Kidney (tissue), 14 donors: ENCODE measurements around the gene SPINK7. TPM values are rescaled to one million over a fixed set of nuclear protein-coding genes. Genes with fewer than 3 reads are reported as not detected.

Source experiments
- DNase-seq, 5 donors: peaks; one replicate each; pipeline ENCODE4 v3.0.0-alpha.2; 2013 to 2020
- FAIRE-seq: peaks from 2 replicates; lab custom pipeline; 2012; peaks lifted over from hg19 to GRCh38; lab: Jason Lieb, UNC
- H3K27ac ChIP-seq, 2 donors: one replicate each; pipeline ENCODE4 v1.7.0; 2013; ENCODE audit warnings: low read depth in 2 of 2, low read length in 2 of 2, inconsistent platforms in 1 of 2
- H3K27me3 ChIP-seq: one replicate; pipeline ENCODE4 v1.7.1; 2013; ENCODE audit warnings: low read length, inconsistent platforms; ENCODE audit not compliant: control insufficient read depth, insufficient read depth
- H3K36me3 ChIP-seq, 3 donors: one replicate each; pipeline versions ENCODE4 v1.7.0 to v1.7.1; 2013; ENCODE audit warnings: low read length in 3 of 3, control low read depth in 1 of 3, inconsistent platforms in 1 of 3; ENCODE audit not compliant: insufficient read depth in 3 of 3, control insufficient read depth in 2 of 3
- H3K4me1 ChIP-seq, 3 donors: one replicate each; pipeline versions ENCODE4 v1.7.0 to v1.7.1; 2013; ENCODE audit warnings: low read length in 3 of 3, inconsistent platforms in 1 of 3, low read depth in 1 of 3; ENCODE audit not compliant: control insufficient read depth in 2 of 3, insufficient read depth in 2 of 3
- H3K4me3 ChIP-seq, 3 donors: one replicate each; pipeline versions ENCODE4 v1.7.0 to v1.8.1; 2013; ENCODE audit warnings: low read length in 3 of 3, control low read depth in 1 of 3, inconsistent platforms in 1 of 3
- H3K9ac ChIP-seq, 3 donors: one replicate each; pipeline versions ENCODE4 v1.7.0 to v1.7.1; 2013; ENCODE audit warnings: low read length in 3 of 3, control low read depth in 1 of 3, inconsistent platforms in 1 of 3
- H3K9me3 ChIP-seq, 3 donors: one replicate each; pipeline versions ENCODE4 v1.7.0 to v1.7.1; 2013; ENCODE audit warnings: low read length in 3 of 3, control low read depth in 1 of 3, inconsistent platforms in 1 of 3; ENCODE audit not compliant: control insufficient read depth in 2 of 3, insufficient read depth in 1 of 3
- CTCF ChIP-seq: IDR thresholded peaks from 3 replicates; pipeline ENCODE4 v1.5.1; 2012; ENCODE audit warnings: mild to moderate bottlenecking, moderate library complexity, borderline replicate concordance; ENCODE audit not compliant: insufficient read depth; ENCODE audit errors: extremely low read depth
- intact Hi-C: fragments of 100-400 bp; cut with DNase I; formaldehyde crosslinking; loops from one replicate; pipeline ENCODE4 v1.11.1; 2022
- polyA plus RNA-seq: library from polyadenylated mRNA; stranded (reverse); fragments of 350-450 nt; fragmentation: Illumina TruSeq; extraction: RNeasy Lipid Tissue Mini Kit (QIAGEN cat#74804); gene quantifications from one replicate; pipeline ENCODE4 v1.2.3, GENCODE V29; 2014; ENCODE audit warnings: low read depth, low replicate concordance; ENCODE audit not compliant: insufficient read depth
- total RNA-seq: library from RNA; stranded (reverse); fragmentation: NEBNext Ultra II Directional; extraction: Animal tissue kit (Norgen Biotek cat#: 25700); gene quantifications from one replicate; pipeline ENCODE4 v1.2.1, GENCODE V29; 2021
- donor health status: control.
- donor health status: control.
- donor health status: control.
- donor health status: control.
- donor health status: control.
- donor health status: DM: yes; HTN: yes; CAD: no.
- donor health status: Normal renal cell carcinoma (clear cell type).

SPINK7 gene
- total and polyA plus RNA-seq, 2 donors from 2014 or later, result 1.8 TPM; not detected in 1

- DNase-seq (no peak), FAIRE-seq (no peak)
- TF ChIP-seq CTCF, result no peak
- no peak overlapping the region for H3K9ac ChIP-seq
- no peak overlapping the region for H3K4me3 ChIP-seq
- no peak overlapping the region for H3K27ac ChIP-seq
- H3K27me3 ChIP-seq, result no peaks in the 10 kb centered on the region
- H3K9me3 ChIP-seq, result no peaks in the 10 kb centered on the region
- H3K4me1 ChIP-seq, result no peaks in the 10 kb centered on the region
- intact Hi-C loops, result no loop called here
- H3K36me3 ChIP-seq, result no peaks in the 10 kb centered on the region
Observed at GRCh38 chr5:148364343-148364742, 52.1 kb downstream of the SPINK7 start.

Other genes with a start within 250 kb of the SPINK7 start
- gene SPINK5, start 248.4 kb upstream of the SPINK7 start, total RNA-seq, result 0.91 TPM
- gene SPINK5, start 248.4 kb upstream of the SPINK7 start, polyA plus RNA-seq, result 0.32 TPM
- gene SPINK14, start 143.9 kb upstream of the SPINK7 start, total RNA-seq, result not detected
- gene SPINK14, start 143.9 kb upstream of the SPINK7 start, polyA plus RNA-seq, result not detected
- not detected for gene SPINK6, start 109.4 kb upstream of the SPINK7 start, total RNA-seq
- gene SPINK6, start 109.4 kb upstream of the SPINK7 start, polyA plus RNA-seq, result not detected
- not detected for gene MARCOL, start 73.9 kb upstream of the SPINK7 start, total RNA-seq
- not detected for gene MARCOL, start 73.9 kb upstream of the SPINK7 start, polyA plus RNA-seq
- gene SPINK13, start 43.6 kb upstream of the SPINK7 start, total RNA-seq, result 1.6 TPM
- 0.43 TPM for gene SPINK13, start 43.6 kb upstream of the SPINK7 start, polyA plus RNA-seq
- not detected for gene SPINK9, start 23.1 kb downstream of the SPINK7 start, total RNA-seq
- not detected for gene SPINK9, start 23.1 kb downstream of the SPINK7 start, polyA plus RNA-seq
- gene FBXO38, start 71.5 kb downstream of the SPINK7 start, total RNA-seq, result 45.9 TPM
- gene FBXO38, start 71.5 kb downstream of the SPINK7 start, polyA plus RNA-seq, result 9.6 TPM